Heart left ventricle (tissue), 13 donors: ENCODE measurements around the gene BDH1.

ENCODE experiments used
- POLR2A ChIP-seq, 2 donors: fragments of 450-650 bp; IDR thresholded peaks; one replicate each; pipeline ENCODE4 v1.6.1; 2017; ENCODE audit warnings: antibody characterized with exemption in 2 of 2, mild to moderate bottlenecking in 2 of 2, moderate library complexity in 2 of 2
- TF ChIP-seq, protein P1 (sequence below), 12 donors: fragments of 200-600 bp; sonication (generic) in 4 of 12; IDR thresholded peaks; one replicate each; pipeline versions ENCODE4 v1.5.0 to v1.8.0; 2018 to 2022; ENCODE audit warnings: antibody characterized with exemption in 12 of 12, mild to moderate bottlenecking in 5 of 12
- donor health status: ischemic (EF 13 %, LVEDD 7.1; RV severe dilation, severe dysfunction).
- donor health status: DM: no; HTN: yes; CAD: no.
- donor health status: DM: no; HTN: no; CAD: no.
- donor health status: ischemic (EF 25% LVEDD 6.9; RV normal size, moderate dysfunction).
- donor health status: ischemic (EF 25% LVEDD 5.7; RV mildly dilated, moderate dysfunction).
- donor health status: ischemic (EF 35%, LVEDD 5.7; RV mildly dilated, moderate dysfunction).
- donor health status: nonischemic (EF 11% LVEDD 7.7; RV severe dilation, severe dysfunction).
- donor health status: DM: yes; HTN: yes; CAD: no.
- donor health status: PGD.
- donor health status: ischemic (EF 29% LVEDD 5.4; RV normal size, mild dysfunction).
- donor health status: nonischemic (EF 23%, LVEDD 6.1; RV moderate dilation, normal function).

- TF ChIP-seq, protein P1, sequence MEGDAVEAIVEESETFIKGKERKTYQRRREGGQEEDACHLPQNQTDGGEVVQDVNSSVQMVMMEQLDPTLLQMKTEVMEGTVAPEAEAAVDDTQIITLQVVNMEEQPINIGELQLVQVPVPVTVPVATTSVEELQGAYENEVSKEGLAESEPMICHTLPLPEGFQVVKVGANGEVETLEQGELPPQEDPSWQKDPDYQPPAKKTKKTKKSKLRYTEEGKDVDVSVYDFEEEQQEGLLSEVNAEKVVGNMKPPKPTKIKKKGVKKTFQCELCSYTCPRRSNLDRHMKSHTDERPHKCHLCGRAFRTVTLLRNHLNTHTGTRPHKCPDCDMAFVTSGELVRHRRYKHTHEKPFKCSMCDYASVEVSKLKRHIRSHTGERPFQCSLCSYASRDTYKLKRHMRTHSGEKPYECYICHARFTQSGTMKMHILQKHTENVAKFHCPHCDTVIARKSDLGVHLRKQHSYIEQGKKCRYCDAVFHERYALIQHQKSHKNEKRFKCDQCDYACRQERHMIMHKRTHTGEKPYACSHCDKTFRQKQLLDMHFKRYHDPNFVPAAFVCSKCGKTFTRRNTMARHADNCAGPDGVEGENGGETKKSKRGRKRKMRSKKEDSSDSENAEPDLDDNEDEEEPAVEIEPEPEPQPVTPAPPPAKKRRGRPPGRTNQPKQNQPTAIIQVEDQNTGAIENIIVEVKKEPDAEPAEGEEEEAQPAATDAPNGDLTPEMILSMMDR (IDR thresholded peaks at IDR 0.05): no peak
- no peak for TF ChIP-seq POLR2A (IDR thresholded peaks at IDR 0.05)
Measured at GRCh38 chr3:197471221-197472010, 84.4 kb downstream of the BDH1 start.
